BJ (cell line): Measurements from ENCODE around the gene RCC2. TPM values are rescaled to one million over a fixed set of nuclear protein-coding genes. Genes with fewer than 3 reads are reported as not detected.

Experiments used
- CTCF ChIA-PET: fragments of 350-600 bp; formaldehyde crosslinking; extraction: SDS; loops from one replicate; lab custom pipeline; 2021; ENCODE audit warnings: antibody characterized with exemption, inconsistent platforms; lab: Yijun Ruan, JAX
- POLR2A ChIA-PET: fragments of 300-600 bp; sonication (Branson Sonifier 250); formaldehyde crosslinking; extraction: SDS; loops from one replicate; lab custom pipeline; 2021; ENCODE audit warnings: antibody characterized with exemption; lab: Charles Lee
- DNase-seq: peaks from one replicate; pipeline ENCODE4 v3.0.0-alpha.2; 2011; ENCODE audit warnings: low read depth
- H3K27me3 ChIP-seq: 2 replicates; pipeline ENCODE4 v1.6.0; 2011; ENCODE audit warnings: low read length; ENCODE audit not compliant: control insufficient read depth, insufficient read depth
- H3K36me3 ChIP-seq: 2 replicates; pipeline ENCODE4 v1.5.1; 2011; ENCODE audit warnings: low read length; ENCODE audit not compliant: control insufficient read depth, insufficient read depth
- H3K4me3 ChIP-seq: 2 replicates; pipeline ENCODE4 v1.5.1; 2011; ENCODE audit warnings: low read depth, mild to moderate bottlenecking, control low read depth, low read length
- polyA plus RNA-seq: library from polyadenylated mRNA; depleted of rRNA; stranded (reverse); fragments of >200 nt; gene quantifications from 2 replicates; pipeline ENCODE4 v1.2.3, GENCODE V29; 2011
- TF ChIP-seq, protein P1 (sequence below): IDR thresholded peaks from 2 replicates; pipeline ENCODE4 v1.5.1; 2011; ENCODE audit warnings: low read depth, mild to moderate bottlenecking, control low read depth, inconsistent platforms, low read length, moderate library complexity; ENCODE audit not compliant: insufficient read depth

The RCC2 gene
- polyA plus RNA-seq, 1 experiment: 42.2 TPM

DNA sequence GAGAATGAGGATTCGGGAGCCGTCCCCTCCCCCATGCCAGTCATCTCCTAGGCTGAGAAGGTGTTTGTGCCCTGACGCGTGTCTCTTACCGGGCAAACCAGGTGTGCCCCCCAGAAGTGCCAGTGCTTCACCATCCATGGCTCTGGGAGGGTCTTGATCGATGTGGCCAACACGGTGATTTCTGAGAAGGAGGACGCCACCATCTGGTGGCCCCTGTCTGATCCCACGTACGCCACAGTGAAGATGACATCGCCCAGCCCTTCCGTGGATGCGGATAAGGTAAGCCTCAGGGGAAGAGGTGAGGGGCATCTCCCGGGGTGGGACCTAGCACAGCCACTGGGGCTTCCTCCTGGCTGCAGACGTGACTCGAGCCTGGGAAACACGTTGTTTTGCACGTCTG, 66.5 kb downstream of the RCC2 start:
- DNase-seq: no peak
- POLR2A ChIA-PET: no interaction called here
- Histone ChIP-seq H3K4me3 (no peak overlapping the region), H3K36me3 (no peaks in the 10 kb centered on the region), H3K27me3 (peaks cover 3% of the 10 kb centered on the region)
- CTCF ChIA-PET: no interaction called here
- TF ChIP-seq, protein P1, sequence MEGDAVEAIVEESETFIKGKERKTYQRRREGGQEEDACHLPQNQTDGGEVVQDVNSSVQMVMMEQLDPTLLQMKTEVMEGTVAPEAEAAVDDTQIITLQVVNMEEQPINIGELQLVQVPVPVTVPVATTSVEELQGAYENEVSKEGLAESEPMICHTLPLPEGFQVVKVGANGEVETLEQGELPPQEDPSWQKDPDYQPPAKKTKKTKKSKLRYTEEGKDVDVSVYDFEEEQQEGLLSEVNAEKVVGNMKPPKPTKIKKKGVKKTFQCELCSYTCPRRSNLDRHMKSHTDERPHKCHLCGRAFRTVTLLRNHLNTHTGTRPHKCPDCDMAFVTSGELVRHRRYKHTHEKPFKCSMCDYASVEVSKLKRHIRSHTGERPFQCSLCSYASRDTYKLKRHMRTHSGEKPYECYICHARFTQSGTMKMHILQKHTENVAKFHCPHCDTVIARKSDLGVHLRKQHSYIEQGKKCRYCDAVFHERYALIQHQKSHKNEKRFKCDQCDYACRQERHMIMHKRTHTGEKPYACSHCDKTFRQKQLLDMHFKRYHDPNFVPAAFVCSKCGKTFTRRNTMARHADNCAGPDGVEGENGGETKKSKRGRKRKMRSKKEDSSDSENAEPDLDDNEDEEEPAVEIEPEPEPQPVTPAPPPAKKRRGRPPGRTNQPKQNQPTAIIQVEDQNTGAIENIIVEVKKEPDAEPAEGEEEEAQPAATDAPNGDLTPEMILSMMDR: no peak

DNA sequence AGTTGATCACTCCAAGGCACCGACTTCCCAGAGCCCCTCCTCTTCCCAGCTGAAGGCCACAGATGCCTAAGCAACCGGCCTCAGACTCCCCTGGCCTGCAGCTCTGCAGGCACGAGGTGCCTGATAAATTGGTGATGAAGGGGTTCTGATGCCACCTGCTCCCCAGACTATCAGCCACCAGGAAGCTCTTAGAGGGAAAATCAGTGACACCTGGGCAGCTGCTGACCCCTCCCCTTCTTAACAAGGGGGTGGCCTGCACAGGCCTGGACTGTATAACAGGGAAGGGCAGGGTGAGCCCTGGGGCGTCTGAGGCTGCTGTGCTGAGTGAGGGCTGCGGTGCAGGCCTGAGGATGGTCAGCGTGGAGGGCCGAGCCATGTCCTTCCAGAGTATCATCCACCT, 67.6 kb downstream of the RCC2 start, which contains the start of gene PADI6:
PADI6 (plus strand) TSS at position 301 of the 400 bp plus-strand sequence; CDS start at position 351, 50 bp downstream.
- Histone ChIP-seq H3K36me3 (no peaks in the 10 kb centered on the region), H3K4me3 (no peak within 1 kb of the TSS), H3K27me3 (peaks cover 3% of the 10 kb centered on the region)
- CTCF ChIA-PET: no interaction called here
- TF ChIP-seq, protein P1: no peak
- DNase-seq: no peak
- POLR2A ChIA-PET: no interaction called here

DNA sequence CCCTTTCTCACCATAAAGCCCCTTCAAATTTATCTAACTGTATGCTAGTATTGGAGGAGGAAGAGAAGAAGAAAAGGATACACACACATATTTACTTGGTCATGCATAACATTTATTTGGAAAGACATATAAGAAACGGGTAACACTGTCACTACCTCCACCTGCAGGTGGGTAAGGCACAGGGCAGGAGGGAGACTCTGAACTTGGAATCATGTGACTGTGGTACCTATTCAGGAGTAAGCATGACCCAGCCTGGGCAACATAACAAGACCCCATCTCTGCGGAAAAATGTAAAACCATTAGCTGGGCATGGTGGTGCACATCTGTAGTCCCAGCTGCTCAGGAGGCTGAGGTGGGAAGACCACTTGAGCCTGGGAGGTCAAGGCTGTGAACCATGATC, 68.9 kb downstream of the RCC2 start:
- POLR2A ChIA-PET: interaction anchor here (0.6 kb wide), 1 partner anchor 30 kb away, joined by 5 read pairs; no protein-coding TSS in a partner anchor
- no peak overlapping the region for H3K4me3 ChIP-seq
- CTCF ChIA-PET: interaction anchor here (1.0 to 1.1 kb wide), 2 partner anchors 15 to 33 kb away, joined by 3 to 4 read pairs; no protein-coding TSS in a partner anchor
- no peaks in the 10 kb centered on the region for H3K36me3 ChIP-seq
- peaks cover 7% of the 10 kb centered on the region for H3K27me3 ChIP-seq
- no peak for DNase-seq
- TF ChIP-seq, protein P1: peak; percentile 20; the same call in 1 of the 2 replicates

DNA sequence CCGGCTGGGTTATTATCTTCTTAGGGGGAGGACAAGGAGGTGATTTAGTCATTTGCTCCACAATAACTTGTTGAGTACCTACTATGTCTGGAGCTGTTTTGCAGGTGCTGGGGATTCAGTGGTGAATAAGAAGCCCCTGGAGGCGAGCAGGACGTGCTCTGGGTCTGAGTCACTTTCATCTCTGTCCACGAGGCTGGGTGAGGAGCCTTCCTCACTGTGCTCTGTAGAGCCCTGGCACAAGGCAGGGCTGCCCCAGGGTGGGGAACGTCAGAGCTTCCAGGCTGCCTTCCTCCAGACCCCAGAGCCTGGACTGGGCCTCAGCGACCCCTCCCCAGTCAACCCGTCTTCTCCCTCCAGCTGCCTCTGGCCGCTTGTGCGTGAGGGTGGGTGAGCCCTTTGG, 70.0 kb downstream of the RCC2 start:
- Histone ChIP-seq H3K36me3 (no peaks in the 10 kb centered on the region), H3K4me3 (no peak overlapping the region), H3K27me3 (peaks cover 7% of the 10 kb centered on the region)
- TF ChIP-seq, protein P1: no peak
- CTCF ChIA-PET: interaction anchor here (0.7 to 1.0 kb wide), 3 partner anchors 8 to 36 kb away, joined by 3 read pairs; no protein-coding TSS in a partner anchor
- POLR2A ChIA-PET: no interaction called here
- no peak for DNase-seq

DNA sequence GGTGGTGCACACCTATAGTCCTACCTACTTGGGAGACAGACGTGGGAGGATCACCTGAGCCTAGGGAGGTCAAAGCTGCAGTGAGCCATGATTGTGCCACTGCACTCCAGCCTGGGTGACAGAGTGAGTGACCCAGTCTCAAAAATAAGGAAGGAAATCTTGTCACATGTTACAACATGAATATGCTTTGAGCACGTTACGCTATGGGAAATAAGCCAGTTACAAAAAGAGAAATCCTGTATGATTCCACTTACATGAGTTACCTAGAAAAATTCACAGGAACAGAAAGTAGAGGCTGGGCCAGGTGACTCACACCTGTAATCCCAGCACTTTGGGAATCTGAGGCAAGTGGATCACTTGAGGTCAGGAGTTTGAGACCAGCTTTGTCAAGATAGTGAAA, 74.2 kb downstream of the RCC2 start:
- peaks cover 11% of the 10 kb centered on the region for H3K27me3 ChIP-seq
- CTCF ChIA-PET: no interaction called here

More for the DNA sequence above, 74.2 kb downstream of the RCC2 start:
- Histone ChIP-seq H3K4me3 (no peak overlapping the region), H3K36me3 (no peaks in the 10 kb centered on the region)
- TF ChIP-seq, protein P1: no peak
- no peak for DNase-seq
- POLR2A ChIA-PET: no interaction called here
